HL-60 (cell line): ENCODE results near the gene BRIP1.

Experiments used
- GABPA ChIP-seq: IDR thresholded peaks from 2 replicates; pipeline ENCODE4 v1.6.1; 2012; ENCODE audit warnings: low read depth
- POLR2AphosphoS5 ChIP-seq: IDR thresholded peaks from 2 replicates; pipeline ENCODE4 v1.6.1; 2012; ENCODE audit warnings: low read depth
- SPI1 ChIP-seq: IDR thresholded peaks from 2 replicates; pipeline ENCODE4 v1.6.1; 2012; ENCODE audit warnings: low read depth, mild to moderate bottlenecking, borderline replicate concordance
- TF ChIP-seq, protein P1 (sequence below): IDR thresholded peaks from one replicate; pipeline ENCODE4 v1.5.1; 2011; ENCODE audit warnings: low read length, control low read depth, inconsistent platforms; ENCODE audit not compliant: insufficient read depth
- TF ChIP-seq, protein P2 (sequence below): IDR thresholded peaks from 2 replicates; pipeline ENCODE4 v1.6.1; 2012; ENCODE audit warnings: low read depth; ENCODE audit not compliant: insufficient replicate concordance

DNA sequence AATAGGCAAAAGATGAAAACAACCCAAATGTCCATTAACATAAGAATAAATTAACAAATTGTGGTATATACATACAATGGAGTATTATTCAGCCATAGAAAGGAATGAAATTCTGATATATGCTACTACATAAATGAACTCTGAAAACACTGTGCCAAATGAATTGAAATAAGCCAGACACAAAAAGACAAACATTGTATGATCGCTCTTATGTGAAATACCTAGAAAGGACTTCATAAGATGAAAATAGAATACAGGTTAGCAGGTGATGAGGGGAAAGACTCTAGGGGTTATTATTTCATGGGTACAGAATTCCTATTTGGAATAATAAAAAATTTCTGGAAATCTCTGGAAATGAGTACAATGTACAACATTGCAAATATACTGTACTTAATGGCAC lies 80.2 kb downstream of the BRIP1 start:
- TF ChIP-seq, protein P1, sequence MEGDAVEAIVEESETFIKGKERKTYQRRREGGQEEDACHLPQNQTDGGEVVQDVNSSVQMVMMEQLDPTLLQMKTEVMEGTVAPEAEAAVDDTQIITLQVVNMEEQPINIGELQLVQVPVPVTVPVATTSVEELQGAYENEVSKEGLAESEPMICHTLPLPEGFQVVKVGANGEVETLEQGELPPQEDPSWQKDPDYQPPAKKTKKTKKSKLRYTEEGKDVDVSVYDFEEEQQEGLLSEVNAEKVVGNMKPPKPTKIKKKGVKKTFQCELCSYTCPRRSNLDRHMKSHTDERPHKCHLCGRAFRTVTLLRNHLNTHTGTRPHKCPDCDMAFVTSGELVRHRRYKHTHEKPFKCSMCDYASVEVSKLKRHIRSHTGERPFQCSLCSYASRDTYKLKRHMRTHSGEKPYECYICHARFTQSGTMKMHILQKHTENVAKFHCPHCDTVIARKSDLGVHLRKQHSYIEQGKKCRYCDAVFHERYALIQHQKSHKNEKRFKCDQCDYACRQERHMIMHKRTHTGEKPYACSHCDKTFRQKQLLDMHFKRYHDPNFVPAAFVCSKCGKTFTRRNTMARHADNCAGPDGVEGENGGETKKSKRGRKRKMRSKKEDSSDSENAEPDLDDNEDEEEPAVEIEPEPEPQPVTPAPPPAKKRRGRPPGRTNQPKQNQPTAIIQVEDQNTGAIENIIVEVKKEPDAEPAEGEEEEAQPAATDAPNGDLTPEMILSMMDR: no peak
- TF ChIP-seq, protein P2, sequence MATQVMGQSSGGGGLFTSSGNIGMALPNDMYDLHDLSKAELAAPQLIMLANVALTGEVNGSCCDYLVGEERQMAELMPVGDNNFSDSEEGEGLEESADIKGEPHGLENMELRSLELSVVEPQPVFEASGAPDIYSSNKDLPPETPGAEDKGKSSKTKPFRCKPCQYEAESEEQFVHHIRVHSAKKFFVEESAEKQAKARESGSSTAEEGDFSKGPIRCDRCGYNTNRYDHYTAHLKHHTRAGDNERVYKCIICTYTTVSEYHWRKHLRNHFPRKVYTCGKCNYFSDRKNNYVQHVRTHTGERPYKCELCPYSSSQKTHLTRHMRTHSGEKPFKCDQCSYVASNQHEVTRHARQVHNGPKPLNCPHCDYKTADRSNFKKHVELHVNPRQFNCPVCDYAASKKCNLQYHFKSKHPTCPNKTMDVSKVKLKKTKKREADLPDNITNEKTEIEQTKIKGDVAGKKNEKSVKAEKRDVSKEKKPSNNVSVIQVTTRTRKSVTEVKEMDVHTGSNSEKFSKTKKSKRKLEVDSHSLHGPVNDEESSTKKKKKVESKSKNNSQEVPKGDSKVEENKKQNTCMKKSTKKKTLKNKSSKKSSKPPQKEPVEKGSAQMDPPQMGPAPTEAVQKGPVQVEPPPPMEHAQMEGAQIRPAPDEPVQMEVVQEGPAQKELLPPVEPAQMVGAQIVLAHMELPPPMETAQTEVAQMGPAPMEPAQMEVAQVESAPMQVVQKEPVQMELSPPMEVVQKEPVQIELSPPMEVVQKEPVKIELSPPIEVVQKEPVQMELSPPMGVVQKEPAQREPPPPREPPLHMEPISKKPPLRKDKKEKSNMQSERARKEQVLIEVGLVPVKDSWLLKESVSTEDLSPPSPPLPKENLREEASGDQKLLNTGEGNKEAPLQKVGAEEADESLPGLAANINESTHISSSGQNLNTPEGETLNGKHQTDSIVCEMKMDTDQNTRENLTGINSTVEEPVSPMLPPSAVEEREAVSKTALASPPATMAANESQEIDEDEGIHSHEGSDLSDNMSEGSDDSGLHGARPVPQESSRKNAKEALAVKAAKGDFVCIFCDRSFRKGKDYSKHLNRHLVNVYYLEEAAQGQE: no peak
- TF ChIP-seq POLR2AphosphoS5 (no peak), GABPA (no peak), SPI1 (no peak)
